WI38 (cell line): Measurements from ENCODE around the gene NKIRAS1.

ENCODE experiments used
- H3K4me3 ChIP-seq: 2 replicates; pipeline ENCODE4 v1.5.1; 2011; ENCODE audit warnings: low read depth, mild to moderate bottlenecking, control low read depth, low read length
- TF ChIP-seq, protein P1 (sequence below): IDR thresholded peaks from 2 replicates; pipeline ENCODE4 v1.5.1; 2012; ENCODE audit warnings: low read depth, mild to moderate bottlenecking, control low read depth, low read length

The NKIRAS1 gene

GRCh38 chr3:23916886-23917678, at the start of gene NKIRAS1, which contains the start of gene RPL15:
Gene NKIRAS1 (minus strand): TSS chr3:23916990. CDS start chr3:23910904, 6,086 bp downstream.
Gene RPL15 (plus strand): TSS chr3:23917132. CDS start chr3:23917860, 728 bp downstream.
- TF ChIP-seq, protein P1, sequence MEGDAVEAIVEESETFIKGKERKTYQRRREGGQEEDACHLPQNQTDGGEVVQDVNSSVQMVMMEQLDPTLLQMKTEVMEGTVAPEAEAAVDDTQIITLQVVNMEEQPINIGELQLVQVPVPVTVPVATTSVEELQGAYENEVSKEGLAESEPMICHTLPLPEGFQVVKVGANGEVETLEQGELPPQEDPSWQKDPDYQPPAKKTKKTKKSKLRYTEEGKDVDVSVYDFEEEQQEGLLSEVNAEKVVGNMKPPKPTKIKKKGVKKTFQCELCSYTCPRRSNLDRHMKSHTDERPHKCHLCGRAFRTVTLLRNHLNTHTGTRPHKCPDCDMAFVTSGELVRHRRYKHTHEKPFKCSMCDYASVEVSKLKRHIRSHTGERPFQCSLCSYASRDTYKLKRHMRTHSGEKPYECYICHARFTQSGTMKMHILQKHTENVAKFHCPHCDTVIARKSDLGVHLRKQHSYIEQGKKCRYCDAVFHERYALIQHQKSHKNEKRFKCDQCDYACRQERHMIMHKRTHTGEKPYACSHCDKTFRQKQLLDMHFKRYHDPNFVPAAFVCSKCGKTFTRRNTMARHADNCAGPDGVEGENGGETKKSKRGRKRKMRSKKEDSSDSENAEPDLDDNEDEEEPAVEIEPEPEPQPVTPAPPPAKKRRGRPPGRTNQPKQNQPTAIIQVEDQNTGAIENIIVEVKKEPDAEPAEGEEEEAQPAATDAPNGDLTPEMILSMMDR: 0 out of 2 replicates have a peak, but pooled peaks have one; percentile 22
- peak within 1 kb of the TSS; percentile 94 for H3K4me3 ChIP-seq

GRCh38 chr3:23966328-23966727, 49.5 kb upstream of the NKIRAS1 start:
- TF ChIP-seq, protein P1: no peak
- H3K4me3 ChIP-seq: no peak overlapping the region

DNA sequence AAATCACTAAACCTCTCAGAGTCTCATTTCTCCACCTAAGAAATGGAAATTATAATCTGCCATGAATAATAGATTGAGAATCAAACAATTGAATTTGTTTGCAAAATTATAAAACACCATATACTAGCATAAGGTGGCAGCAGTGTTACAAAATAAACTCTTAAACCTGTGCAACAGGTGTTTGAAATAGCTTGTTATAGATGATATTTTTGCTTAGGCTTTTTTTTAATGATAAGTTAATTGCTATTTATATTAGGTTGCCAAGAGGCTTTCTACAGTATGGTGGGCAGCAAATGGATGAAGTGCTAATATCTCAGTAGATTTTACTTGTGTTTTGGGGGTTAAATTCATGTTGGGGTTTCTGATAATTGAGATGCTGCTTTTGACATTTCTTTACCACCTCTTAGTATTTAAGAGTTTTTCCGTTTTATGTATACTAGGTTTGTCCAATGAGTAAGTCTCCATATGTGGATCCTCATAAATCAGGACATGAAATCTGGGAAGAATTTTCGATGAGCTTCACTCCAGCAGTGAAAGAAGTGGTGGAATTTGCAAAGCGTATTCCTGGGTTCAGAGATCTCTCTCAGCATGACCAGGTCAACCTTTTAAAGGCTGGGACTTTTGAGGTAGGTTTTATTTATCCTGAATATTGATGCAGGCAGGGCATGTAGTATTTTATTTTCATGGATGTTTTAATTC, 47.9 kb upstream of the NKIRAS1 start:
- TF ChIP-seq, protein P1: no peak
- H3K4me3 ChIP-seq: no peak overlapping the region

- TF ChIP-seq, protein P1: no peak
- no peak overlapping the region for H3K4me3 ChIP-seq
Measured at GRCh38 chr3:23961913-23962312, 45.1 kb upstream of the NKIRAS1 start.

- TF ChIP-seq, protein P1: no peak
- no peak overlapping the region for H3K4me3 ChIP-seq
Measured at GRCh38 chr3:23961066-23961465, 44.3 kb upstream of the NKIRAS1 start.

DNA sequence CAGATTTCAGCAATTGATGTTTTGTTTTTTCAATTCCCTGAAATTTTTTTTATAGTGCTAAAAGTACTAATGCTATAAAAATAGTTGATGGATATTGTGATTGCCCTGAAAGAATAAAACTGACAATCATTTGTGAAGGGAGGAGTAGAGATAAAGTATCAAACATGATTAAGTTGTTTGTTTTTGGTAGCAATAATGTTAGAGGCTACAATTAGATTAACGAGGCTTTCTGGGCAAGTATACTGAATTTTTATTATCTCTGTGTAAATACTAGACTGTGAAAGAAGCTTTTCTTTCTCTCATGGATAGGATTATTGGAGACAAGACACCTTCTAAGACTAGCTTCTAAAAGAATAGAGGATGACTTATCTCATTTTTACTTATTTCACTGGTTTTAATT, 43.9 kb upstream of the NKIRAS1 start:
- TF ChIP-seq, protein P1: no peak
- H3K4me3 ChIP-seq: no peak overlapping the region
